HK-2 (cell line): ENCODE data around the gene FXYD6.

Source experiments
- DNase-seq: peaks from one replicate; pipeline ENCODE4 v3.0.0-alpha.2; 2018; ENCODE audit not compliant: unreplicated experiment

FXYD6 gene

GRCh38 chr11:117910941-117911655, 34.6 kb upstream of the FXYD6 start:
- no peak for DNase-seq

- DNase-seq, result no peak
Measured at GRCh38 chr11:117910525-117910924, 34.1 kb upstream of the FXYD6 start.

GRCh38 chr11:117909611-117910382, 33.3 kb upstream of the FXYD6 start:
- no peak for DNase-seq

- DNase-seq, result no peak
Measured at GRCh38 chr11:117908959-117909610, 32.6 kb upstream of the FXYD6 start.

GRCh38 chr11:117908109-117908895, 31.8 kb upstream of the FXYD6 start:
- DNase-seq, result no peak

GRCh38 chr11:117907276-117908108, 31.0 kb upstream of the FXYD6 start:
- DNase-seq, result peak; percentile 83

- no peak for DNase-seq
Measured at GRCh38 chr11:117906710-117907109, 30.3 kb upstream of the FXYD6 start.

- no peak for DNase-seq
Measured at GRCh38 chr11:117906126-117906525, 29.7 kb upstream of the FXYD6 start.

- DNase-seq, result no peak
Measured at GRCh38 chr11:117905524-117905923, 29.1 kb upstream of the FXYD6 start.

GRCh38 chr11:117903505-117904382, 27.3 kb upstream of the FXYD6 start:
- no peak for DNase-seq

- no peak for DNase-seq
Measured at GRCh38 chr11:117902001-117902845, 25.8 kb upstream of the FXYD6 start.

GRCh38 chr11:117901601-117902000, 25.1 kb upstream of the FXYD6 start:
- DNase-seq, result no peak

GRCh38 chr11:117900720-117901440, 24.4 kb upstream of the FXYD6 start:
- DNase-seq, result no peak

- DNase-seq, result no peak
Measured at GRCh38 chr11:117900121-117900648, 23.7 kb upstream of the FXYD6 start.

- DNase-seq, result no peak
Measured at GRCh38 chr11:117898059-117898458, 21.6 kb upstream of the FXYD6 start.

- no peak for DNase-seq
Measured at GRCh38 chr11:117892651-117893050, 16.2 kb upstream of the FXYD6 start.

- DNase-seq, result no peak
Measured at GRCh38 chr11:117891362-117891761, 14.9 kb upstream of the FXYD6 start.

GRCh38 chr11:117888139-117888566, 11.7 kb upstream of the FXYD6 start:
- no peak for DNase-seq
